HG02623 (cell line): ENCODE data around the gene NRXN2.

Experiments used
- ATAC-seq: cut with Tn5 transposase; IDR thresholded peaks from one replicate; pipeline ENCODE4 v1.9.1; 2021; ENCODE audit warnings: moderate library complexity; ENCODE audit not compliant: unreplicated experiment

The NRXN2 gene

DNA sequence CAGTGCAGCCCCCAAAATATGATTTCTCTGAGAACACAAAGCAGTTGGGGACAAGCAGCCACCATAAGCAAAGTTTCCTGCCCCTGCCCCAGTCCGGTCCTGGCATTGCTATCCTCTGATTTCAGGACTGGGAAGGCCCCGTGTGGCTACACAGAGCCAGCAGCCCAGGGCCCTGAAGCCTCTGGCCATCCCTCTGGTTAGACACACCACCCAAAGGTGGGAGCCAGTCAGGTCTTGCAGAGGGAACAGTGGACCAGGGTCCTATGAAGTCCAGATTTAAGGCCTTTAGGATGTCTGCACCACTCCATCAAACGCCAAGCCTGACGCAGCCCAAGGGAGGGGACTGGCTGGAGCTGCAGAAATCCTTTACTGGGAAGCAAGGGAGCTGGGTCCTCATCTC lies 68.6 kb downstream of the NRXN2 start:
- no peak for ATAC-seq

DNA sequence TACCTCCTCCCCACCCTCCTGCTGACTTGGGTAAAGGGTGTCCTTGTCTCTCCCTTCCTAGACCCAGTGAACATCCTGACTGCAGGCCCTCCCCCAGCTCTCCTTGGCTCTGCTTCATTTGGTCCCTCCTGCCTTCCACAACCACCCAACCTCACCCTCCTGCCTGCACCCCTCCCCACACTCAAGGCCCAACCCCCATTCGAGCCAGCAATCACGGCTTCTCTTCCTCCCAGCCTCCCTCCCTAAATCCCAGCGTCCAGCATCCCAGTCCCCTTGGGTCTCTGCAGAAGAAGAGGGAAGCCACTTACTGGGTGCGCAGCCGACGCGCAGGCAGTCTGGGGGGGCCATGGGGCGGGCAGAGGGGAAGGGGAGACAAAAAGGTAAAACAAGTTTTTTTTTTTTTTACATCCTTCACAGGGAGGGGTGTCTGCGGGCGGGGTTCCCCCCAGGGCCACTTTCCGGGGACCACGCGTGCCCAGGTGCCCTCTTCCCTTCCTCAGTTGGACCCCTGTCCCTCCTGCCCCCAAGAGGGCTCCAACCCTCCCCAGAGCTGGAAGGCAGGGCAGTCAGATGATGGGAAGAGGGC lies 69.5 kb downstream of the NRXN2 start:
- ATAC-seq, result no peak

DNA sequence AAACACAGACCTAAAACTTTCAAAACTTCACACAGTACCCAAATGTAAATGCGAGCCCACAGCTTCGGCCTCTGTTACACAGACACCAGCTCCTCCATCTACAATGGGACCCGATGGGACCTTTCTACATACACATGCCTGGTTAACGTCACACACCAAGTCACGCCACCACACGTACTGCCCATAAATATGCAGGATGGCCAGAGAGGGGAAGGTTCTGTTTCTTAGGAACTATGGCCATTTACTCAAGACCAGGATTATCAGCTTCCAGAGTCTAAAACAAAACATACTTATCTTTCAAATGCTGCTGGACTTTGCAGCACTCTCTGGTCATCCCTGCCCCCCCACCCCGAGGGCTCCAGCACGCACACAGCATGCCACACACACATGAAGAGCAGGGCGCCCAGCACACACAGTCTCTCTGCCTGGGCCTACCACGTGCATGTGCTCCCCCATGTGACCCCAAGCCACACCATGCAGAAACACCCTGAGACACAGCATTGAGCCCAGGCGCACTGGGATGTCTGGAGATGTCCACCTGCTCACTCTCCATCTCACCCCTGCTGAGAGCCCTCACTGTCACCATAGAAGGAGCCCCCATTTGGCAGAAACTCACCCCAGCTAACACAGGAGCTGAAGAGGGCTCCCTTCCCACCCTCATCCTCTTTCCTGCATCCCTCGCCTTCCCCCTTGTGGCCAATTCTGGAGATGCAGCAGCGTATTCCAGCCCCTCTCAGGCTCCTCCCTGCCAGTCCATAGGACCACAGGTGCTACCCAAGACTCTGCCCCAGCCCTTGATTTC lies 70.2 kb downstream of the NRXN2 start:
- ATAC-seq, result no peak

DNA sequence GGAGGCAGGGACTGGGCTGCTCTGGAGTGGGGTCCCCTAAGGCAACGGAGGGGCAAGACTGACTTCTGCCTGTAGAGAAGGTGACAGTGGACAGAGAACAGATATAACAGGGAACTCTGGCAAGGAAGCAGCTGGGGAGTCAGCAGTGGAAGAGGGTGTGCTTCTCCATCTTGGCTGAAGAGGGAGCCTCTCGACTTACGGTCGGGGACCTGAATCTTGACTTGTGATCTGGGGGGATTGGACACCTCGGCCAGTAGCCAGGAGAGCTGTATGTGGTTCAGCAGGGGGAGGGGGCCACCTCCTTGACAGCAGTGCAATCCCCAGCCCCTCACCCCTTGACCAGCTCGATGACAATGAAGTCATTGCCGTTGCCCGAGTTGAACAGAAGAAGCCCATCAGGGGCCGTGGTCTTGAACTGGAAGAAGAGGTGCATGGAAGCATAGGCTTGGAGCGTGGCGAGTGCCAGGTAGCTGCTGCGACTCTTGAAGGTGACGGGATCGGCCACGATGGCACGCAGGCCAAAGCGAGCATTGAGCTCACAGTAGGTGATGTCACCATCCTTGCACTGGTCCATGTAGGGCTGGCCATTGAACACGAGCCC lies 72.0 kb downstream of the NRXN2 start:
- no peak for ATAC-seq

DNA sequence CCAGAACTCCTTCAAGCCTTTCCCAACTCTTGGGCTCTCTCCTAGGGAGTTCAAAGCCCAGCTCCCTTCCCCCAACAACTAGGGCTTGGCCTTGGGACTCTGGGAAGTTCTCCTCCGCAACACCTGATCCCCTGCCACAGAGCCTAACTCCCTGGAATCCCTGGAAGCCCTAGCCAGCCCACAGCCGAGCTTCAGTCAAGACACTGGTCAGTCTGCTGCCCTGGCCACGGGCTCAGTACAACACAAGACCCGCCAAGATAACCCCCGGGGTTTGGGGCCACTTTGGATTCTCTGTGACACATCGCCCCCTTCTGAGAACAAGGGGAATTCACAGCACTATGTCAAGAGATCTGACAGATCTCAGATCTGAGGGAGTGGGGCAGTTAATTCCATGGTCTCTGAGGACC lies 73.7 kb downstream of the NRXN2 start:
- ATAC-seq, result no peak

DNA sequence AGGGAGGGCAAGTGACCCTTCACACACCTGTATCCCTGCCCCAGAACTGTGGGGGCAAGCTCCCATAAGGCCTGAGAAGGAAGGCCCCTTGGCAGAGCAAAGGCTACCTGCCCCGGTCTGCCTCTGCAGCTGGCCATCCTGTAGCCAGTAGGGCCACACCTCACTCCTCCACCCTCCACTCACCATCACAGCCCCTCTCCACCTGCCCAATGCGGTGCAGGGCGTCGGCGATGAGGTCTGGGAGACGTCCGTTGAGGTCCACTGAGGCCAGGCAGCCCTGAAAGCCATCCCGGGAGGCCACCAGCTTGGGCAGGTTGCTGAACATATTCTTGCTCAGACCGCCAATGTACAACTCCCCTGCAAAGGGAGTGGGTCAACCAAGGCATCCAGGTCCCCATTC lies 74.4 kb downstream of the NRXN2 start:
- no peak for ATAC-seq

DNA sequence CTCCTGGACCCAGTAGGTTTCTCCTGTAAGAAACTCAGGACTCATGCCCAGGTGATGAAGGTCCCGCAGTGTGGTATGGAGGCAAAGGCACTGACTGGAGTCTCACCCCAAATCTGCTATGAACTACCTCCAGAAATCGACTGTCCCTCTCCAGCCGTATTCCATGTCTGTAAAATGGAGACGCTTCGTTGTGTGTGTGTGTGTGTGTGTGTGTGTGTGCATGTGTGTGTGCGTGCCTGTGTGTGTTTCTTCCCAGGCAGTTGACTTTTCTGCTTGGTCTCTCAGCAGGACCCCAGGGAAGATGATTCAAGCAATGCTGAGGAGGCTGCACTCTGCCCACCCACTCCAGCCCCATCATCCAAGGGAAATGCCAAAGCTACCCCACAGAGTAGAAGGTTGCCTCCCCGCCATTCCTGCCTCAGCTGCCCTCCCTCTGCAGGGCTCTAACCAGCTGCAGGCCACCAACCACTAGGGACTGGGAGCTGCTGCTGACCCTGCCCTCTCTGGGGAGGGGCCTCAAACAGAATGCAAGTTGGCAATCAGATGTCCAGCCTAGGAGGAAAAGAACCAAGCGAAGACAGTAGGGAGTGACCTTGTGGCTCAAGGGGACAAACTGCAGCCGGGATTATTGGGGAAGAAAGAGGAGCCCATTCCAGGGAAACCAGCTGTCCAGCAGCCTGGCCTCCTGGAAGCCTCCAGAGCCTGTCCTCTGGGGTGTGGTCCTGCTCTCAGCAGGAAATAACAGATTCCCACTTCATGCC lies 75.8 kb downstream of the NRXN2 start:
- no peak for ATAC-seq

DNA sequence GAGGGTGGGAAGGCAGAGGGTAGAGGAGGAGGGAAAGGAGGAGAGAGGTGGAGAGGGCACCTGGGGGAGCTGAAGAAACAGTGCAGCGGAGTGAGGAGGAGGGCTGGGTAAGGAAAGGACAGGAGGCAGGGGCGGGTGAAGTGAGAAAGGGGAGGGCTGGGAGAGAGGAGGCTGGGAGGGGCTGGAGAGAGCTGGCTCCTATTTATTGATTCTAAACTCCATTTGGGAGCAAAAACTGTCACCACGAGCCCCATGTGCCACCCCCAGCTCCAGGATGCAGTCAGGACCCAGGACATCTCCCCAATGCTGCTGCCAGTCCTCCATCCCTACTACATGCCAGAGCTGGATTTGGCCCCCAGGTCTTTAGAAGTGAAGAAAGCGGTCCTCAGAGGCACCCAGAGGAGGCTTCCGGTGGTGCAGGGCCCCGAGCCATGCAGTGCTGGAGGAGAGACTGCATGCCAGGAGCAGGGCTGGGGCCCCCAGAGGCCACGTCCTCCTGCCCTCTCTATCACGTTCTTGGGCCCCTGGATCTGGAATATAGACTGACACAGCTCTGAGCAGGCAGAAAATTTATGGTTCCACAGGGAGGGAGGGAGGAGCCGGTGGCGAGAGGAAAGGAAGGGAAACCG lies 78.2 kb downstream of the NRXN2 start:
- no peak for ATAC-seq

DNA sequence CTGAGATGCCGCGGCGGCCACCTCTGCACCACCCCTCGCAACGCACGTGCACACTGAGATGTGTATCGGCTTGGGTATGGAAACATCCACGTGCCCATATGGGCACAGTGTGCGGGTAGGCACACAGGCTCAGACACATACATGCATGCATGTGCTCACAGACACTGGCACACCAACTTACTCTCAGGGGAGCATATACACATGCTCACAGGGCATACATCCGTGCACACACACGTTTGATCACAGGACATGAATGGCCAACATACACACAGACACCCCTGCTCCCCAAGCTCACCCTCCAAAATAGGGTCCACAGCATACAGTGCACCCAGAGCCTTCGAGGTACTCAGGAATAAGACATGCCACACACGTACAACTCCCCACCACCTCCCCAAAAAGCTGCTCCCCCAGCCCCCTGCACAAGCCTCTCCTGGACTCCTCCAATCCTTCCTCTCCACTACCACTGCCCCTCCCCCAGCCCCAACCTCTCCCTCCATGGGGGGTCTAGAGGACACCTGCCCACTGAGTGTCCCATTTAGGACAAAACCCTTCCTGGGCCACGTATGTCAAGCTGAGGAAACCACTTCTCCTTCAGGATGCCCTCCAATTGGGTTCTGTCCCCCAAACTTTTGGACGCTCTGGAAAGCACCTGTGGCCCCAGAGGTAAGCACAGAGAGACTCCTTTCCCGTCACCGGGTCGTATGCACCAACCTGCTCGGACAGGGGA lies 78.9 kb downstream of the NRXN2 start:
- ATAC-seq, result no peak

DNA sequence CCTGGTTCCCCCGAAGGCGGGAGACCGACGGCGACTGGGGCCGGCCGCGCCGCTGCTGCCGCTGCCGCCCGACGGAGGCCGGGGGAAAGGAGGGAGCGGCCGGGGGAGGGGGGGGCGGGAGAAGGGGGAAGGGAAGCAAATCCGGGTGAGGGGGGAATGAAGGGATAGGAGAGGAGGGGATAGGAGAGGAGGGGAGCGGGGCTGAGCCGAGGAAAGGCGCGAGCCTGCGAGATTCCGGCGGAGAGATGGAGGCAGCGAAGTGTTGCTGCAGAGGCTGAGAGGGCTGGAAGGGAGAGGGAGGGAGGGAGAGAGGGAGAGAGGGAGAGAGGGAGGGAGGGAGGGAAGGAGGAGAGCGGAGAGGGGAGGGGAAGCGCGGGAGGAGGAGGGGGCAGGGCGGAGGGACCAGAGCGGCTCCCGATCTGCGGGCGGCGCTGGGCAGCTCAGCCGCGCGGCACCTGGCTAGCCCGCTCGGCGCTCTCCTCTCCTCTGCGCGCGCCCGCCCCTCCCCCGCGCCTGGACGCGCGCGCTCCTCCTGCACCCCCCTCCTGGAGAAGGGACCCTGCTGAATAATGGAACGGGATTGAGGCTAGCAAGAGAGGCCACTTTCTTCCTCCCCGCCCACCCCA lies 79.6 kb downstream of the NRXN2 start:
- no peak for ATAC-seq

DNA sequence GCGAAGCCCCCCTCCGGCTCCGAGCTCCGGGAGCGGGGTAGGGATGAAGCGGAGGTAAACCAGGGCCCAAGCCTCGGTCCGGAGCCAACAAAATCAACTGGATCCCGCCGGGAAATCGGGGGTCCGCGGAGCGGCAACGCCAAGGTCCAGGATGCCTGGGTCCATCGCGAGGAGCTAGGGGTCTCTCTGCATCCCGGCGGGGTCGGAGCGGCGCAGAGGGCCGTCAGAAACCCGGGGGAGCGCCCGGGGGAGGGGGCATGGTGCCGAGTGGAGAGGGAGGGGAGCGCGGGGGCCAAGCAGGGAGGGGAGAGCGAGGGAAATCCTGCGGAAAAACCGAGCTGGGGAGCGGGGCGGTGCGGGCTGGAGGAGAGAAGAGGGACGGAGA lies 80.1 kb downstream of the NRXN2 start:
- no peak for ATAC-seq

DNA sequence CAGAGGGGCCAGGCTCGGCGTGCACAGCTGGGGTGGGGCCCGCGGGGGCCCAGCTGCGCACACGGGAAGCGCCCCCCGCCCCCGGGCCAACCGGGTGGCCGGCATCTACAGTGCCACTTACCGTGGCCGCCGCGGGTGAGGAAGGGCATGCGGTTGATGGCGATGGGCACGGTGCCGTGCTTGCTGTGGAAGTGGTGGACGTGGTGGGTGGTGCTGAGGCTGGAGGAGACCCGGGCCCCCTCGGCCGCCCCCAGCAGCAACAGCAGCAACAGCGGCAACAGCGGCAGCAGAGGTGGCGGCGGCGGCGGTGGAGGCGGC lies 80.6 kb downstream of the NRXN2 start:
- no peak for ATAC-seq

DNA sequence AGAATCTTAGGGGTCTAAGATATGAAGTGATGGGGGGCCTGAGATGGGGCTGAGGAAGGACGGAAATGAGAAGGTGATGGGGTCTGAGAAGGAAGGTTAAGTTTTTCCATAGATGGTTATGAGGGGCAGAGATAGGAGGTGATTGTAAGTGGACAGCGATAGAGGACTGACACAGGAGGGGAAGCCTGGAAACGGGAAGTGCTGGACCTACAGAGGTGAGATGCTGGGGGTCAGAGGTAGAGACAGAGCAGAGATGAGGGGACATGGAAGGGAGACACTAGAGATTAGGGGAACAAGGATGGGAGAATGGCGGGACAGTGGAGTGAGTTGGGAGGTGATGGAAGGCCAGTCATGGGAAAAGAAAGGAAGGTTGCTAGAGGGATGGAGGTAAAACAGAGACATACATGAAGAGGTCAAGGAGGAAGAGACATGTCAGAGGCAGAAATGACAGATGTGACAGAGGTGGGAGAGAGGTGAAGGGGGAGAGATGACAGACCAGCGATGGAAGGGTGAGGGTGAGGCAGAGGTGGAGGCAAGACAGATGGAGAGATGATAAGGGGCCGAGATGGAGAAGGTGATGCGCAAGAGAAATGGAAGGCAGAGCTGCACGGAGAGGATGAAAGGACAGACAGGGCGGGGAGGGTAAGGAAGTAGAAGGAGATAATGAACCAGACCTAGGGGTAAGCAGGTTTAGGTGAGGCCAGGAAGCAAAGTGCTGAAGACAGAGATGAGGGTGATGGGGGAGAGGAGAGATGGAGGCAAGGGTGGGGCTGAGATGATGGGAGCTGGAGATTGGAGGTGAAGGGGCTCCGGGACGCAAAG lies 81.2 kb downstream of the NRXN2 start:
- no peak for ATAC-seq

DNA sequence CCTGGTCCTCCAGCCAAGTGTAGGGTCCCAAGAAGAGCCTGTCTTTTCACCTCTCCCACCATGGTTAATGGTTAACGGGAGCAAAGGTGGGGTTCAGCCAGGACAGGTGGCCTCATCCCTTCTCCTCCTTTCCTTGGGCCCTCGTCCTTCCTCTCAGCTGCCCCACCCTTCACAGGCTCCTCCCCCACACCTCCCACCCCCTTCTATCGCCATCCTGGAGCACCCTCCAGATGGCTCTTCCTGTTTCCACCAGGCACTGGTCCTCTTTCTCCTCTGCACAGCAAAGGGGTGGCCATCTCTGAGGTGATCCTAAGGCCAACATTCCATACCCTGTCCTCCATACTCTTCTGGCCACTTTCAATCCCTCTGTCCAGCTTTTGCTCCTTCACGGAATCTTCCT lies 83.1 kb downstream of the NRXN2 start:
- no peak for ATAC-seq

DNA sequence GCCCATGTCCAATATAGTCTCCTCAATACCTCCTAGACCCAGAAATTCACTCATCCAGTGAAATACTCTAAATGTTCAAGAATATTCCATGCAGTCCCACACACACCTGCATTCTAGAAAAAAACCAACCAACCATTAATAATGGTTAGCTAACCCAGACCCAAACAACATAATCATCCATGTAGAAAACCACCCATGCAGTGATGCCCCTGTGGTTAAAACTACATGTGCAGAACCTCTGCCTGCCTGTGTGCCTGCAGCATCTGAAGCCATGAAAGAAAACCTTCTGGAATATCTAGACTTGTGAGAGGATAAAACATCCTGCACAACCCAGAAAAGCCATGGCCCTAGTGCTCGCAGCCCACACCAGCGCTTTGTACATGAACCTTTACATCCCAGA lies 84.2 kb downstream of the NRXN2 start:
- no peak for ATAC-seq

DNA sequence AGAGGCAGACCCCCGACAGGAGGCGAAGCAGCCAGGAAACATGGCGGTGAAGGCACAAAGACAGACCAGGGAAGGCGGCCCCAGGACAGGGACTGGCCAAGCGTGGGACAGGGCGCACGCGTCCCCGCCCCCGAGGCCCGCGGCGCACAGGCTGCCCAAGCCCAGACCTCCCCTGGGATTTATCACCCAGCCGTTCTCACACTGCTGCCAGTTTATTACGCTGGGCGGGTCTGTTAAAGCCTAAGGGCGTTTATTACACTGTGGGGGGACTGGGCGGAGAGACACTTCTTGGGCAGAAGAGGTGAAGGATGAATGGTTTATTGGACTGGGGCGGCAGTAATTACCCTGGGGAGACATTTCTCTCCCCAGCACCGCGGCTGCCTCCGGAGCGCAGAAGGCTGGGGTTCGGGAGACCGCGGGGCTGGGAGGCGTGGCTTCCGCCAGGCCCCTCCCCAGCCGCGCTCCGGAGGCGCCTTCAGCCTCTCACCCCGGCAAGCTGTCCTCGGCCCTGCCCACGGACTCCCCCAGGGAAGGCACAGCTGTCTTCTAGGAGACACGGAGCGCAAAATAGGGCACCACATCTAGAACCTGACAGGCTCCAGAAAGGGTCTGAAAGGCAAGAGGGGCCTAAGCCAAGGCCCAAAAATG lies 84.9 kb downstream of the NRXN2 start:
- ATAC-seq, result no peak

DNA sequence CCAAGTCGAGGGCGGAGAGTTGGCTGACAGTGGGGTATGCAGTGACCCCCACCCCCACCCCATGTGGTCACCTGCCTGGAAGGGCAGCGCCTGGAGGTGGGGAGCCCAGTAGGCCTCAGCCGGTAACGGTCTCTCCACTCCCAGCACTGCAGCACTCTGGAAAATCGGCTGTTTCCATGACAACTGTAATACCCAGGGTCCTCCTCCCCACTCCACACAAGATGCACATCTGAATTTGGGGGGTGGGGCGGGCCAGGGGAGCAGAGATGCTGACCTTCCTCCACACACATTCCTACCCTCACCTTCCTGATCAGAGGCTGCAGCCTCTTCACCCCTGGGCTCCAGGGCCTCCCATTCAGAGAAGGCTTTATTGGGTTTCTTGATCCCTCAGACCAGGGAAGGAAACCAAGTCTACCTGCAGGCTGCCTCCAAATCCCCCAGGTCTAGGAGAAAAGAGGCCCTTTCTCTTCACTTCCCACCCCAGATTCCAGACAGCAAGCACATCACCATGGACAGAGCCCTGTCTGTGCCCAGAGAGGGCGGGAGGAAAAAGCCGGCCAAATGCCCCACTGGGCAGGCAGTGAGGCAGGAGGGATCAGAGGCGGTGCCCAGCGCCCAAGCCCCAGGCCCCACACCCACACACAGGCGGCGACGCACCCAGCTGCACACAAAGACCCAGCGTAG lies 85.5 kb downstream of the NRXN2 start:
- ATAC-seq, result no peak

DNA sequence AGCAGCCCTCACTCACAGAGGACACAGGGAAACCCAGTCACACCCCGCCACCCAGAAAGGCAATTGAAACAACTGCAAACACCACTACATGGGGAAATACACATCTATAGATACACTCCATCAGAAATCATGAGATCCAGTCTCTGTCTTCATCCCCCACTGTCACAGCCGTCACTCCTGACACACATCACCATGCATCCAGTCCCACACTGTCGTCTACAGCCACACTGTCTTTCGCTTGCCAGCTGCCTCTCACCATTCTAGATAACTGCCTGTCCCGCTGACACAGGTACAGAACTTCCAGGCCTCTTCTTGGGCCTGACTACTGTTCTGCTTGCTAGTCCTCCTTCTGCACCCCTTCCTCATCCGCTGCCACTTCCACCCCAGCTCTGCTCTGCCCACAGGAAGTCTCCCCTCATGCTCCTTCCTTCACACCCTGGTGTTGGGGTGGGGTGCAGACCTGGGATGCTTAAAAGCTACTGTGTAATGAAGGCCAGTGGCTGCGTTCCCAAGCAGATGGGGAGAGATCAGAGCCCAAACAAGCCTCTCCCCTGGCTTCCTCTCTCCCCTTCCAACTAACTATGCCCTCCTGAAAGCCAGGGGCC lies 89.3 kb downstream of the NRXN2 start:
- ATAC-seq, result no peak
